Left kidney (tissue), 2 donors: ENCODE data around the gene HSPE1. TPM values are rescaled to one million over a fixed set of nuclear protein-coding genes. Genes with fewer than 3 reads are reported as not detected.
"Not testable (repeated sequence)": the region's sequence is repeated elsewhere in the genome, so short reads cannot be mapped to it uniquely, and the experiment has no call there.

Experiments used
- DNase-seq: peaks from one replicate; pipeline ENCODE4 v3.0.0-alpha.2; 2013
- polyA plus RNA-seq: library from polyadenylated mRNA; unstranded; fragments of 120-200 nt; gene quantifications from one replicate; pipeline ENCODE4 v1.2.1, GENCODE V29; 2013; ENCODE audit not compliant: insufficient read length

The HSPE1 gene
- polyA plus RNA-seq, 1 donor: 252 TPM

GRCh38 chr2:197551260-197551659, 51.1 kb downstream of the HSPE1 start:
- not testable (repeated sequence) for DNase-seq

Other genes with a start within 250 kb of the HSPE1 start
- gene ANKRD44, start 189.6 kb upstream of the HSPE1 start, polyA plus RNA-seq: 15.5 TPM
- gene SF3B1, start 65.4 kb upstream of the HSPE1 start, polyA plus RNA-seq: 607 TPM
- gene COQ10B, start 46.8 kb upstream of the HSPE1 start, polyA plus RNA-seq: 17.8 TPM
- gene HSPD1, start 539 bp upstream of the HSPE1 start, polyA plus RNA-seq: 695 TPM
- gene MOB4, start 15.7 kb downstream of the HSPE1 start, polyA plus RNA-seq: 45.1 TPM
- gene RFTN2, start 175.2 kb downstream of the HSPE1 start, polyA plus RNA-seq: 19.0 TPM
- 8.0 TPM for gene MARS2, start 205.0 kb downstream of the HSPE1 start, polyA plus RNA-seq